A673 (cell line): Measurements from ENCODE around the gene PPP1R14D. TPM values are rescaled to one million over a fixed set of nuclear protein-coding genes. Genes with fewer than 3 reads are reported as not detected.

ENCODE experiments used
- BruUV-seq: library from RNA; stranded (reverse); fragments of 400-500 nt; replicated peaks from 2 replicates; lab custom pipeline; 2021; lab: Mats Ljungman, UMichigan
- CTCF ChIA-PET: fragments of 300-600 bp; sonication (Branson Sonifier 250); formaldehyde crosslinking; loops from one replicate; lab custom pipeline; 2022; ENCODE audit warnings: antibody characterized with exemption; lab: Charles Lee
- POLR2A ChIA-PET: fragments of 300-600 bp; sonication (Branson Sonifier 250); formaldehyde crosslinking; loops from one replicate; lab custom pipeline; 2022; ENCODE audit warnings: antibody characterized with exemption; ENCODE audit not compliant: low non-redundant PET; lab: Charles Lee
- DNase-seq: peaks from one replicate; pipeline ENCODE4 v3.0.0-alpha.2; 2015; ENCODE audit warnings: low spot score
- H3K27ac ChIP-seq: fragments of 200-600 bp; sonication (generic); 2 replicates; pipeline ENCODE4 v1.5.1; 2016; ENCODE audit warnings: mixed run types, low read depth, mild to moderate bottlenecking, mixed read lengths, antibody characterized with exemption, low read length; ENCODE audit not compliant: poor library complexity, severe bottlenecking
- H3K27me3 ChIP-seq: fragments of 200-600 bp; sonication (generic); replicated peaks from 2 replicates; pipeline ENCODE4 v1.6.1; 2017; ENCODE audit warnings: mixed run types, low read depth, mild to moderate bottlenecking, mixed read lengths, antibody characterized with exemption, low read length; ENCODE audit not compliant: insufficient read depth, poor library complexity
- H3K36me3 ChIP-seq: fragments of 200-600 bp; sonication (generic); 2 replicates; pipeline ENCODE4 v1.6.1; 2016; ENCODE audit warnings: mixed run types, mild to moderate bottlenecking, mixed read lengths, antibody characterized with exemption, low read length; ENCODE audit not compliant: insufficient read depth, poor library complexity, severe bottlenecking
- H3K4me1 ChIP-seq: fragments of 200-600 bp; sonication (generic); 2 replicates; pipeline ENCODE4 v1.6.1; 2017; ENCODE audit warnings: mixed run types, mild to moderate bottlenecking, mixed read lengths, antibody characterized with exemption, low read length; ENCODE audit not compliant: insufficient read depth, poor library complexity, severe bottlenecking
- H3K4me3 ChIP-seq: fragments of 200-600 bp; sonication (generic); 2 replicates; pipeline ENCODE4 v1.5.1; 2016; ENCODE audit warnings: low read depth, mixed run types, mild to moderate bottlenecking, mixed read lengths, low read length; ENCODE audit not compliant: poor library complexity, severe bottlenecking
- H3K9me3 ChIP-seq: fragments of 200-600 bp; sonication (generic); 2 replicates; pipeline ENCODE4 v1.6.1; 2016; ENCODE audit warnings: mixed run types, low read depth, mild to moderate bottlenecking, mixed read lengths, antibody characterized with exemption, low read length; ENCODE audit not compliant: poor library complexity, severe bottlenecking
- EZH2 ChIP-seq: fragments of 200-600 bp; sonication (generic); IDR thresholded peaks from 2 replicates; pipeline ENCODE4 v1.6.1; 2017; ENCODE audit warnings: borderline replicate concordance, low read depth, mild to moderate bottlenecking, mixed read lengths, antibody characterized with exemption, low read length; ENCODE audit not compliant: poor library complexity, severe bottlenecking
- intact Hi-C: fragments of 100-400 bp; cut with micrococcal nuclease; formaldehyde crosslinking; loops from one replicate; pipeline ENCODE4 v1.10.0; 2022; ENCODE audit not compliant: unreplicated experiment
- total RNA-seq: library from RNA; stranded (reverse); gene quantifications from 2 replicates; pipeline ENCODE4 v1.2.3, GENCODE V29; 2021
- TF ChIP-seq, protein P1 (sequence below): fragments of 300-800, 200-600 bp; sonication (generic); conservative IDR thresholded peaks from 2 replicates; pipeline ENCODE4 v1.5.1; 2017; ENCODE audit warnings: low read depth, mild to moderate bottlenecking, antibody characterized with exemption, low read length, moderate library complexity, mixed read lengths

Gene PPP1R14D
- total RNA-seq, 1 experiment from 2014 or later, result not detected

DNA sequence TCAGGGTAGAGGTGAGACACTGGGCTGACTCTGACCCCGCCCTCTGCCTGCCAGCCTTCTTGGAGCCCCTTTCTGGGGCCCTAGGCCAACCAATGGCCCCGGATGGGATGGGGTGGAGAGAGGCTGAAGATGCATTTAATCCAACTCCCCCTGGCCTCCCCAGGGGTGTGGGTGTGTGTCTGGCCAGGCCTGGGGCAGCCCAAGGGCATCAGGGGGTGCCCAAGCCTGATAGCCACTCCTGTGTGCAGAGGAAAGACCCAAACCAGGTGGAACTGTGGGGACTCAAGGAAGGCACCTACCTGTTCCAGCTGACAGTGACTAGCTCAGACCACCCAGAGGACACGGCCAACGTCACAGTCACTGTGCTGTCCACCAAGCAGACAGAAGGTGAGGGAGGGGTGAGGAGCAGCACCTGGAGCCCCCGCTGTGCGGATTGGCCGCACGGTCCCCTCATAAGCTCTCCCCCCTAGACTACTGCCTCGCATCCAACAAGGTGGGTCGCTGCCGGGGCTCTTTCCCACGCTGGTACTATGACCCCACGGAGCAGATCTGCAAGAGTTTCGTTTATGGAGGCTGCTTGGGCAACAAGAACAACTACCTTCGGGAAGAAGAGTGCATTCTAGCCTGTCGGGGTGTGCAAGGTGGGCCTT is 24.9 kb upstream of the PPP1R14D start:
- no peak overlapping the region for H3K4me3 ChIP-seq
- ChIA-PET POLR2A (no interaction called here), CTCF (no interaction called here)

GRCh38 chr15:40852529-40852928 is 24.0 kb upstream of the PPP1R14D start:
- DNase-seq, result no peak
- Histone ChIP-seq H3K27me3 (no peaks in the 10 kb centered on the region), H3K36me3 (no peaks in the 10 kb centered on the region), H3K4me3 (no peak overlapping the region), H3K27ac (no peak overlapping the region), H3K4me1 (peaks cover 6% of the 10 kb centered on the region), H3K9me3 (no peaks in the 10 kb centered on the region)
- ChIA-PET CTCF (no interaction called here), POLR2A (no interaction called here)
- intact Hi-C loops, result no loop called here
- TF ChIP-seq, protein P1, sequence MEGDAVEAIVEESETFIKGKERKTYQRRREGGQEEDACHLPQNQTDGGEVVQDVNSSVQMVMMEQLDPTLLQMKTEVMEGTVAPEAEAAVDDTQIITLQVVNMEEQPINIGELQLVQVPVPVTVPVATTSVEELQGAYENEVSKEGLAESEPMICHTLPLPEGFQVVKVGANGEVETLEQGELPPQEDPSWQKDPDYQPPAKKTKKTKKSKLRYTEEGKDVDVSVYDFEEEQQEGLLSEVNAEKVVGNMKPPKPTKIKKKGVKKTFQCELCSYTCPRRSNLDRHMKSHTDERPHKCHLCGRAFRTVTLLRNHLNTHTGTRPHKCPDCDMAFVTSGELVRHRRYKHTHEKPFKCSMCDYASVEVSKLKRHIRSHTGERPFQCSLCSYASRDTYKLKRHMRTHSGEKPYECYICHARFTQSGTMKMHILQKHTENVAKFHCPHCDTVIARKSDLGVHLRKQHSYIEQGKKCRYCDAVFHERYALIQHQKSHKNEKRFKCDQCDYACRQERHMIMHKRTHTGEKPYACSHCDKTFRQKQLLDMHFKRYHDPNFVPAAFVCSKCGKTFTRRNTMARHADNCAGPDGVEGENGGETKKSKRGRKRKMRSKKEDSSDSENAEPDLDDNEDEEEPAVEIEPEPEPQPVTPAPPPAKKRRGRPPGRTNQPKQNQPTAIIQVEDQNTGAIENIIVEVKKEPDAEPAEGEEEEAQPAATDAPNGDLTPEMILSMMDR, result no peak
- no peak for TF ChIP-seq EZH2
- no TSS peak for BruUV-seq

More for the DNA sequence above, 24.9 kb upstream of the PPP1R14D start:
- H3K27me3 ChIP-seq, result no peaks in the 10 kb centered on the region
- intact Hi-C loops, result no loop called here
- H3K27ac ChIP-seq, result no peak overlapping the region
- H3K4me1 ChIP-seq, result peaks cover 11% of the 10 kb centered on the region
- BruUV-seq, result no TSS peak
- no peaks in the 10 kb centered on the region for H3K9me3 ChIP-seq
- TF ChIP-seq, protein P1, result no peak
- no peak for TF ChIP-seq EZH2
- DNase-seq, result no peak
- H3K36me3 ChIP-seq, result no peaks in the 10 kb centered on the region

- Histone ChIP-seq H3K4me3 (no peak overlapping the region), H3K27ac (no peak overlapping the region), H3K4me1 (peaks cover 3% of the 10 kb centered on the region), H3K9me3 (no peaks in the 10 kb centered on the region), H3K27me3 (no peaks in the 10 kb centered on the region), H3K36me3 (no peaks in the 10 kb centered on the region)
- ChIA-PET CTCF (no interaction called here), POLR2A (no interaction called here)
- TF ChIP-seq, protein P1, result no peak
- TF ChIP-seq EZH2, result no peak
- no peak for DNase-seq
- intact Hi-C loops, result no loop called here
- BruUV-seq, result no TSS peak
Observed at GRCh38 chr15:40850576-40851112, 22.1 kb upstream of the PPP1R14D start.
